Smooth muscle cell of the pulmonary artery (primary cell): ENCODE measurements around the gene HLTF. TPM values are rescaled to one million over a fixed set of nuclear protein-coding genes. Genes with fewer than 3 reads are reported as not detected.

Experiments
- total RNA-seq: library from RNA; depleted of rRNA; stranded (reverse); fragments of >200 nt; gene quantifications from 2 replicates; pipeline ENCODE4 v1.2.3, GENCODE V29; 2014

Gene HLTF, protein sequence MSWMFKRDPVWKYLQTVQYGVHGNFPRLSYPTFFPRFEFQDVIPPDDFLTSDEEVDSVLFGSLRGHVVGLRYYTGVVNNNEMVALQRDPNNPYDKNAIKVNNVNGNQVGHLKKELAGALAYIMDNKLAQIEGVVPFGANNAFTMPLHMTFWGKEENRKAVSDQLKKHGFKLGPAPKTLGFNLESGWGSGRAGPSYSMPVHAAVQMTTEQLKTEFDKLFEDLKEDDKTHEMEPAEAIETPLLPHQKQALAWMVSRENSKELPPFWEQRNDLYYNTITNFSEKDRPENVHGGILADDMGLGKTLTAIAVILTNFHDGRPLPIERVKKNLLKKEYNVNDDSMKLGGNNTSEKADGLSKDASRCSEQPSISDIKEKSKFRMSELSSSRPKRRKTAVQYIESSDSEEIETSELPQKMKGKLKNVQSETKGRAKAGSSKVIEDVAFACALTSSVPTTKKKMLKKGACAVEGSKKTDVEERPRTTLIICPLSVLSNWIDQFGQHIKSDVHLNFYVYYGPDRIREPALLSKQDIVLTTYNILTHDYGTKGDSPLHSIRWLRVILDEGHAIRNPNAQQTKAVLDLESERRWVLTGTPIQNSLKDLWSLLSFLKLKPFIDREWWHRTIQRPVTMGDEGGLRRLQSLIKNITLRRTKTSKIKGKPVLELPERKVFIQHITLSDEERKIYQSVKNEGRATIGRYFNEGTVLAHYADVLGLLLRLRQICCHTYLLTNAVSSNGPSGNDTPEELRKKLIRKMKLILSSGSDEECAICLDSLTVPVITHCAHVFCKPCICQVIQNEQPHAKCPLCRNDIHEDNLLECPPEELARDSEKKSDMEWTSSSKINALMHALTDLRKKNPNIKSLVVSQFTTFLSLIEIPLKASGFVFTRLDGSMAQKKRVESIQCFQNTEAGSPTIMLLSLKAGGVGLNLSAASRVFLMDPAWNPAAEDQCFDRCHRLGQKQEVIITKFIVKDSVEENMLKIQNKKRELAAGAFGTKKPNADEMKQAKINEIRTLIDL
- total RNA-seq, result 43.1 and 69.7 TPM in 2 replicates

DNA sequence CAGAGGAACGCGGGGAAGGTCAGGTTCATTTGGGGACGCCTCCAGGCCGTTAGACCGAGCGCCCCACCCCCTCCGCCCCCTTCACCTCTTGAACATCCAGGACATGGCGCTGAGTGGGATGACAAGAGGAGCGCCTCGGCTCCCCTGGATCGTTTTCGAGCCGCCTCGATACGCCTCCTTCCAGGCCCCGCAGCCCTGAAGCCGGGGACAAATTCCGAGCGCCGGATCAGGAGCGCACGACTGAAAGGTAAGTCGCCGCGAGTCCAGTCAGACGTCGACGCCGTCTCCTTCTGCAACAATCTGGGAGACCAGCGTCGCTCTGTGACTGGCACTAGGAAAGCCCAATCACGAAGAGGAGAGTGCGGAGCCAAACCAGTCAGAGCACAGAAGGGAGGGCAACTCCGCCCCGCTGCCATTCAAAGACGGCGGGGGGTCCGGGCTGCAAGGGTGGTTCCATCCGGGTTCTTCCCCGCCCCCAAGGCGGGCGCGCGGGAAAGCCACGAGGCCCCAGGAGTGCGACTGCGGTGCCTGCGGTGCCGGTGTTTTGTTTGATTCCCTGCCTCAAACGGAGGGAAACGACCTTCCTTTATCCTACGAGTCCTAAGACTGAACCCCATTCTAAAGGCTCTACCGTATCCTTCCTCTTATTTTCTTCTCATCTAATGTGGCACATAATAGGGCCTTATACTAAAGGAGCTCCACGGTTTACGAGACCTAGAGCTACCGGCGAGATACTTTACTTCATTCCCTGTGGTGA lies at the start of gene HLTF:
TSS of gene HLTF (minus strand) at position 302 of the 757 bp plus-strand sequence. CDS start at position 105, 197 bp downstream.

DNA sequence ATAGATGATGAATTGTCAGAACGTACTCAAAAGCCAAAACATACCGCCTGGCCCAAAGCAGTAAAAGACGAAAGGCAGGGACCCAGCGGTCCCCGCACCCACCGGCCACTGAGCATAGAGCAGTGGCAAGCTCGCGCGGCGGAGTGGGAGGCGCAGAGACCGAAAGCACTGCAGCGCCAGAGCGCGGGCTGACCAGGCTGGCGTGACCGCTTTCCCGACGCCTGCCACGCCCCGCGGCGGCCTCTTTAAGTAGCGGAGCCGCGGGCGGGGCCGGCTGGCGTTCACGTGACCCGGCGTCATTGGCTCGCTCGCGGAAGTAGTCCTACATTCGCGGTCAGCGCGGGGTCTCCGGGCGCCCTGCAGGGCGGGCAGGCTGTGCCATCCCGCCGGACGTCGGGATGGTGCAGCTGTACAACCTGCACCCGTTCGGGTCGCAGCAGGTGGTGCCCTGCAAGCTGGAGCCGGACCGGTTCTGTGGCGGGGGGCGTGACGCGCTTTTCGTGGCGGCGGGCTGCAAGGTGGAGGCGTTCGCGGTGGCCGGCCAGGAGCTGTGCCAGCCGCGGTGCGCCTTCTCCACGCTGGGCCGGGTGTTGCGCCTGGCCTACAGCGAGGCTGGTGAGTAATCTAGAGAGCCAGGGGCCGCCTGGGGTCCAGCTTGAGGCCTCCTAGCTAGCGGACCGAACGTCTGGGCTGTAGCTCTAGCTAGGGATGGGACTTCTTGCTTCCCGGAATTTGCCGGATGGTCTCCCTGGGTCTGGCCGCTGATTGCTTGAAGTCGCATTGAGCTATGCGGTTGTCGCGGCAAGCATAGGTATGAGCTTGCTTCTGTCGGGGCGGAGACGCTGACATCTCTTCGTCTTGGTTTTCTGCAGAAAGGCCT lies 43.2 kb upstream of the HLTF start, which contains the start of gene HPS3:
TSS of gene HPS3 (plus strand) at position 313 of the 880 bp plus-strand sequence. CDS start at position 399, 86 bp downstream.

DNA sequence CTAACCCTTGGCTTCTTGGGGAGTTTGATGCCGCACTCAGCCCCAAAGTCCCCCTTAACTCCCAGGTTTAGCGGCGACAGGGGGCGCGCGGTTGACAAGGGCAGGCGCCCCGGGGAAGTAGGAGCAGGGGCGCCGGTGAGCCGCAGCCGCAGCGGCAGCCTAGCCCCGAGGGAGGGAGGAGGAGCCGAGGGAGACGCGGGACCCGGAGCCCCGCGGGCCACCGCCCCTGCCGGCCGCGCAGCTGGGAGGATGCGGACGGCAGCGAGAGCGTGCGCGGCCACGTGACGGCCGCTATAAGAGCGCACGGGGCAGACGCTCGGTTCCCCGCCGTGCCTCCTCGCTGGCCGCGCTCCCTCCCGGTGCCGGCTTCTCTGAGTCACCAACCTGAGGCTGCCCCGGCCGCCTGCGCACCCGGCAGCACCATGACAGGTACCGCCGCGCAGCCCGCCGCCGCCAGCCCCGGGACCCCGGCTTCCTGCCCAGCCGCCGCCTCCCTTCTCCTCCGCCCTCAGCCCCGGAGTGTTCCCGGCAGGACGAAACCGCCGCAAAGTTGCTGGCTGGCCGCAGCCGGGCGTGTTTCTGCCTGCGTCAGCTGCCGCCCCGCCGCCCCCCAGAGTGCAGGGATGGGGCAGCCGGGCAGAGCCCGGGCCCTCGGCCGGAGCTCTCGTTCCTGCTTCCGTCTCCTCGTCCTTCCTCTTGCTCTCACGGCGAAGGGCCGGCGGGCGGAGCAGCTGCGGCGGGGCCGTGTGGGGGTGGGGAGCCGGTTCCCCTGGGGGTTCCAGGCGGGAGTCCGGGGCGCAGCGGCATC lies 94.9 kb downstream of the HLTF start, which contains the start of gene GYG1:
TSS of gene GYG1 (plus strand) at position 322 of the 808 bp plus-strand sequence. CDS start at position 423, 101 bp downstream.

Other genes starting within 250 kb of the HLTF start
- not detected in 2 replicates for gene CPA3, start 221.2 kb downstream of the HLTF start, total RNA-seq
- gene GYG1, start 95.0 kb downstream of the HLTF start, total RNA-seq, result 48.7 and 57.3 TPM in 2 replicates
- gene HPS3, start 43.1 kb upstream of the HLTF start, total RNA-seq, result 29.1 and 32.7 TPM in 2 replicates
- 16.1 and 42.1 TPM in 2 replicates for gene CP, start 135.3 kb upstream of the HLTF start, total RNA-seq
- gene TM4SF18, start 247.1 kb upstream of the HLTF start, total RNA-seq, result 0.07 and 0.72 TPM in 2 replicates